HG02798 (cell line): ENCODE measurements around the gene RAP1A.

Experiments used
- ATAC-seq: cut with Tn5 transposase; IDR thresholded peaks from one replicate; pipeline ENCODE4 v1.9.1; 2021; ENCODE audit warnings: mild to moderate bottlenecking; ENCODE audit not compliant: unreplicated experiment, poor library complexity

The RAP1A gene

GRCh38 chr1:111747947-111748346 is 128.4 kb downstream of the RAP1A start:
- ATAC-seq = no peak

GRCh38 chr1:111749628-111750027 is 130.0 kb downstream of the RAP1A start:
- ATAC-seq = no peak

- no peak for ATAC-seq
Measured at GRCh38 chr1:111750856-111751255, 131.3 kb downstream of the RAP1A start.

- no peak for ATAC-seq
Measured at GRCh38 chr1:111751906-111752575, 132.5 kb downstream of the RAP1A start.

- ATAC-seq = no peak
Measured at GRCh38 chr1:111754984-111755330, 135.4 kb downstream of the RAP1A start.

GRCh38 chr1:111755331-111756123 is 135.9 kb downstream of the RAP1A start, which contains the start of gene DDX20:
DDX20 (plus strand) TSS chr1:111755901; CDS start chr1:111755925, 24 bp downstream.
- ATAC-seq = peak; percentile 94

GRCh38 chr1:111756124-111756513 is 136.5 kb downstream of the RAP1A start:
- peak; percentile 15 for ATAC-seq

GRCh38 chr1:111758373-111758772 is 138.8 kb downstream of the RAP1A start:
- no peak for ATAC-seq

- ATAC-seq = no peak
Measured at GRCh38 chr1:111761717-111762116, 142.1 kb downstream of the RAP1A start.

- ATAC-seq = no peak
Measured at GRCh38 chr1:111762332-111762731, 142.7 kb downstream of the RAP1A start.
